NCI-H146 treated with DMSO at 0.1 percent for 48 hours (cell line): Measurements from ENCODE around the gene LTB4R2.
"Not testable (repeated sequence)": the region's sequence is repeated elsewhere in the genome, so short reads cannot be mapped to it uniquely, and the experiment has no call there.

Experiments
- DNase-seq: peaks from one replicate; lab custom pipeline; 2025; ENCODE audit not compliant: unreplicated experiment; lab: John Stamatoyannopoulos, UW

Gene LTB4R2

DNA sequence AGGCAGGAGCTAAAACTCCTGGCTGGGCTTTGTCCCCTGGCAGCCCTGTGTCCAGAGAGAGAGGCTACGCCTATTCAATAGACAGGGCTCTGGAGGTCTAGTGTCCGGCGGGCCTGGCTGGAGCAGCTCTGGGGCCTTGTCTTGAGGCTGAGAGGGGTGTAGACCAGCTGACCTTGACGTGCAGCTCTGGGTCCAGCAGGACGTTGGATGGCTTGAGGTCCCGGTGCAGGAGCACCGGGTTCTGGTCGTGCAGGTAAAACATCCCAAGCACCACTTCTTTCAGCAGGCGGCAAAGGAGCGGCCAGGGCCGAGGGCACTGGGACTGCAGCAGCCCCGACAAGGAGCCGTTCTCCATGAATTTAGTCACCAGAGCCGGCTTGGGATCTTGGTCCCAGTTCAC, 28.9 kb downstream of the LTB4R2 start:
- no peak for DNase-seq

DNA sequence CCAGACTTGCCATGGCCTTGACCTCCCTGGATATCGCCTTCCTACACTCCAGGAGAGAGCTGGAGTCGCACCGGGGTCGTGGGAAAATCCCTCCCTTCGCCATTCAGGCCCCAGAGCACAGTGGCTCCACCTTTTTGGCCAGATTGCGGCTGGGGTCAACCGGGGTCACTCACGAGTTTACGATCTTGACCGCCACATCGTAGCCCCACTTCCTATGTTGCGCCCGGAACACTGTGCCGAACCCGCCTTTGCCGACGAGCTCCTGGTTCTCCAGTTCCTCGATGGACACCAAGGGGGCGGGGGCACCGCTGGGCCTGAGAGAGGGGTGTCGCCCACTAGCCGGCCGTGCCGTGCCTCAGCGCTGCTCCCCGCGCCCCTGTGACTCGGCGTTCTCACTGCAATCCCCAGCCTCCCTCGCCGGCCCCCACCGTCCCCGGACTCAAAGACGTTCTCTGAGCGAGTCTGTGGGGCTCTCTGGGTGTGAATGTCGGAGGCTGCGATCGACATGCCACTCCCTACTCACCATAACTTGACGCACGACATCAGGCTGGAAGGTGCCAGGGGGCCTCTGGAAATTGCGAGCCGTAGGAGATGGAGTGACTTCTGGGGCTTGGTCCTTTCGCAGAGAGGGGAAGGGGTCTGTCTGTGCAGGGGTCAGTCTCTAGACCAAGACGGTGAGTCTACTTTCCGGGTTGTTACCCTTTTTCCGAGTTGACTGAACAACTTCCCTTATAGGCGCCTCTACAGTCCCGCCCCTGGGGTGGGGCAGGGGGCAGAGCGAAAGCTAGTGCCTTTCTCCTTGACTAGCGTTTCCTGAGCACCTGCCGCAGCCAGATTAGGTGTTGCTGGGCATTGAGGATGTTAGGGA, 29.6 kb downstream of the LTB4R2 start, which contains the start of gene RIPK3:
TSS of gene RIPK3 (minus strand) at position 708 of the 868 bp plus-strand sequence. CDS start at position 543, 165 bp downstream.
- DNase-seq, result no peak

DNA sequence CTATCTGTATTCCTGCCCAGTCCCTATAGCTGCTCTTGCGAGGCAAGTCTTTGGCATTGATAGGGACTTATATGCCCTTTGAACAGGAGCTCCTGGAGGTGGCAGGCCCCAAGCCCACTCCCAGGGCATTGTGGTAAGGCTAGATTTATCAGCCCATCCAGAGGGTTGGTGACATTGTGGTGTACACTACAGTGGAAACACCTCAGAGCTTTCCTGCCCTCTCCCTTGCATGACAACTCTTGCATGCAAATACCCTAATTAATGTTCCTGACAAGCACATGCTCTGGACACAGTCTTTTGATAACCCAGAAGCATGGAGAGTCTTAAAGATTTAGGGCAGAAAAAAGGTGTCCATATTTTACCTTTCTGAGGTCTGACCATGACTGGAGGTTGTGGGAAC, 30.7 kb downstream of the LTB4R2 start:
- DNase-seq, result no peak

DNA sequence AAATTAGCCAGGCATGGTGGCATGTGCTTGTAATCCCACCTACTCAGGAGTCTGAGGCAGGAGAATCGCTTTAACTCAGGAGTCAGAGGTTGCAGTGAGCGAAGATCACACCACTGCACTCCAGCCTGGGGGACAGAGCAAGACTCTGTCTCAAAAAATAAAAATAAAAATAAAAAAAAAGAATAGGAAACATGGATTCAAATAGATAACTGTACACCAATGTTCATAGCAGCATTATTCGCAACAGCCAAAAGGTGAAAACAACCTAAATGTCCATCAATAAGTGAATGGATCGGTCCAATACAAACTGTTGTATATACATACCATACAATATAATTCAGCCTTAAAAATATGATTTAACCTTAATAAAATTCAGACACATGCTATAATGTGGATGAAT, 32.9 kb downstream of the LTB4R2 start:
- DNase-seq, result no peak

DNA sequence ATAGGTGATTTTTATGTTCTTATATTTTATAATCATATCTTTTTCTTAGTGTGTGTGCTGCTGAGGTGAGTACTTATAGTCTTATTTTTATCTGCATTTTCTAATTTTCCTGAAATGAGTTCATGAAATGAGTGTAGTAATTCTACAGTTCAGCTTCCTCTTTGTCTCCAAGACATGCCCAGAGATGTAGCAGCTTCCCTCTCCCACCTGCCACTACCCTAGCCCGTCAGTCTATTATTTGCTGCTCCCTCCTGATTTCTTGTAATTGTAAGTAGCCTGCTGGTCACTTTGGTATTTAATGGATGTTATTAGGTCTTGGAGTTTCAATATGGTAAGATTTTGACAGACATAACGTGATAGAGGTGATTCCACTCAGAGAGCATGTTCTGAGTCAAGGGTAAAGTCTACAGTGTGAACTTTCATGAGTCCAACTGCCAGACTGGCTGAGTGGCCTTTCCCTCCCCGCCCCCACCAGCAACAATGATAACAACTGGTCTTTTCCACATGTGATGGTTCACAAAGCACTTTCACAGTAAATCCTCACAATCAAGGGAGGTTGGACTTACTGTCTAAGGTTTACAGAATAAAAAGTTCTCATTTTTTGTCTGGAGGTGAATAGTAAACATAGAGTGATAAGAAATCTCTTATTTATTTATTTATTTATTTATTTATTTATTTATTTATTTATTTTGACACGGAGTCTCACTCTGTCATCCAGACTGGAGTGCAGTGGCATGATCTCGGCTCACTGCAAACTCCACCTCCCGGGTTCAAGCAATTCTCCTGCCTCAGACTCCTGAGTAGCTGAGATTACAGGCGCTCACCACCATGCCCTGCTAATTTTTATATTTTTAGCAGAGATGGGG, 34.1 kb downstream of the LTB4R2 start:
- no peak for DNase-seq

DNA sequence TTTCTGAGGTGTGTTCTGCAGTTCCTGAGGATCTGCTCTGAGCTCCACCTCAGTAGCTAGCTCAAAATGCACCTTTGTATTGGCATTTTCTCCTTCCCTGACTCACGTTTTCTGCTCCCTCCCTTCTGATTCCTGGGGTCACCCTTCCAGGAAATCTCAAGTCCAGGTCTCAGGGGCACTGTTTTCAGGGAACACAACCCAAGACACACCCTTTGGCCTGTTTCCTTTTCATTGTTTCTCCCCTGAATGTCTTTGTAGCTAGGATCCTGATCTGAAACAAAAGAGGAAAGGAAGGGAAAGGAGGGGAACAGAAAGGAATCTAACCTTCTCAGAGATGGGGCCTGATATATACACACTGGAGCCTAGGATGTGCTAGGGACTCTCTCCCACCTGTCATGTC, 37.2 kb downstream of the LTB4R2 start:
- no peak for DNase-seq

DNA sequence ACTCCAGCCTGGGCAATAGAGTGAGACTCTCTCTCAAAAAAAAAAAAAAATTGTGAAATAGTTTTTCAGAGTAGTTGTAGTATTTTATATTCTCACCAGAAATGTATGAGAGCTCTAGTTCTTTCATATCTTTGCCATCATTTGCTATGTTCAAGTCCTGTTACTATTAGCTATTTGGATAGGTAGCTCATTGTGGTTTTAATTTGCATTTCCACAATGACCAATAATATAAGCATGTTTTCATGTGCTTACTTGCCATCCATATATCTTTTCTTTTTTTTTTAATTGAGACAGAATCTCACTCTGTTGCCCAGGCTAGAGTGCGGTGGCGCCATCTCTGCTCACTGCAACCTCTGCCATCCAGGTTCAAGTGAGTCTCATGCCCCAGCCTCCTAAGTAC, 38.2 kb downstream of the LTB4R2 start:
- DNase-seq, result no peak

DNA sequence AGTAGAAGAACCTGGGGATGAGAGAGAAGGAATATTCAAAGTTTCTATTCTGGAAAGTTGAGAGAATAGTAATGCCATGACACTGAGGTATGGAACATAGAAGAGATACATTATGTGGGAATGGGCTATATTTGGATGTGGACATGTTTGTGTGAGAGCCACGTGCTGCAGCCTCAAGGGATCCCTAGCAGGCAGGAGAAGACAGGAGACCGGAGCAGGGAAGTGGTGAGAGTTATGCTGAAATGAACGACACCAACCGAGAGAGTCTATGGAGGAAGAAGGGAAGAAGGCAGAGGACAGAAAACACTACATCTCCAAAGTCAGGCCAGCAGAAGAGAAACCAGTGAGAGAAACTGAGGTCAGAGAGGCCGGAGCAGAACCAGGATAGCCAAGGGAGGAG, 39.8 kb downstream of the LTB4R2 start:
- DNase-seq, result no peak

DNA sequence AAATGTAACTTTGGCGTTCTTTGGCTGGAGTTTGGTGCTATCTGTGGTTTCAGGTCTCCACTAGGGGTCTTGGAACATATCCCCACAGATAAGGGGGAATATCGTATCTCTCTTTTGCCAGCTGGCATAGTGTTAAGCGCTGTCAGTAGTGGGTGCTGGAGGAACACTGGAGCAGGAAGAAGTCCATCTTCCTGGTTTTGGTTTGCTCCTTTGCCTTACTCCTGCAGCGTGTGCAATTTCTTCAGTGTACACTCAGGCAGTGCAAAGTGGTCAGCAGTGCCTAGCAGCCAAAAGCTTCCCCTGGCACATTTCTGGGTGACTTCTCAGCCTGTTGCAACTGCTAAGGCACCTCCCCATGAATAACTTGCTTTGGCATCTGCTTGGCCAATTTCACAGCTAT, 41.6 kb downstream of the LTB4R2 start:
- no peak for DNase-seq

DNA sequence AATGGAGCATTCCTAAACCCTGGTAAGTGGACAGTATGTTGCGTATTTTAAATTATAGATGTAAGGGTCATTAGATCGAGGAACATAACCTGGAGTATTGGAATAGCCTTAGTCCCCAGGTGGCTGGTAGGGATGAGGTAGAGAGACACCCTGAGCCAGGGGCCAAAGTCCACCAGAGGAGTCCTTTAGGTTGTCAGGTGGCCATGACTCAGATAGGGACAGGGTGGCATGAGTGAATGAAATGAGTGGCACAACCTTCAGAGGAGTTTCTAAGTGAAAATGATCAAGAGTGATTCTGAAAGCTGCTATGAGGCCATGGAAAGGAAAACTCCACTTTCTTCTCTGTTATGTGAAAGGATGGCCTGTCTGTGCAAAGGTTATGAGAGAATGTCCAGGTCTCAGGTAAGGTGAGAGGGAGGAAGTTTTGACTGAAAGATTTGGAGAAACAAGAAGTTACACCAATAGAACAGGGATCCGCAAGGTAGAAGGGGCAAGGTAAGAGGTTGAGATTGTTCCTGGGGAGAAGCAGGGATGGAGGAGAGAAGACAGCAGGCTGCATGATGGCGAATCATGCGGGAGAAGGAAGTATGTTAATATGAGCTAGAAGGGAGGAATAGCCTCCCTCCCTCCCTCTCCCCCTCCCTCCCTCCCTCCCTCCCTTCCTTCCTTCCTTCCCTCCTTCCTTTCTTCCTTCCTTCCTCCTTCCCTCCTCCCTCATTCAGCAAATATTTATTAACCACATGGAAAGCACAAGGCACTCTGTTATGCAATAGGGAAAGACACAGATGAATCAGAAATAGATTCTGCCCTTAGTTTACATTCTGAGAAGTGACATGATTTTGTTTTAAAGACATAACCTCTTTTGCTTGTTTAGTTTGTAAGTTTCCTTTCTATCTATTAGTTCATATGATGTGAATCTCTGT, 43.9 kb downstream of the LTB4R2 start:
- DNase-seq, result no peak

DNA sequence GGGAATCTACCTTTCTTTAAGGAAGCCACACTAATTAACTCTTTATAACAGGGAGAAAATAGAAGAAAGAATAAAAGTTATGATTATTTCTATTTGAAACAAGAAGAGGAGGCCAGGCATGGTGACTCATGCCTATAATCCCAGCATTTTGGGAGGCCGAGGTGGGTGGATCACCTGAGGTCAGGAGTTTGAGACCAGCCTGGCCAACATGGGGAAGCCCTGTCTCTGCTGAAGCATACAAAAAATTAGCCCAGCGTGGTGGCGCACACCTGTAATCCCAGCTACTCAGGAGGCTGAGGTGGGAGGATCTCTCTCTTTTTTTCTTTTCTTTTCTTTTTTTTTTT, 44.5 kb downstream of the LTB4R2 start:
- DNase-seq, result not testable (repeated sequence)

DNA sequence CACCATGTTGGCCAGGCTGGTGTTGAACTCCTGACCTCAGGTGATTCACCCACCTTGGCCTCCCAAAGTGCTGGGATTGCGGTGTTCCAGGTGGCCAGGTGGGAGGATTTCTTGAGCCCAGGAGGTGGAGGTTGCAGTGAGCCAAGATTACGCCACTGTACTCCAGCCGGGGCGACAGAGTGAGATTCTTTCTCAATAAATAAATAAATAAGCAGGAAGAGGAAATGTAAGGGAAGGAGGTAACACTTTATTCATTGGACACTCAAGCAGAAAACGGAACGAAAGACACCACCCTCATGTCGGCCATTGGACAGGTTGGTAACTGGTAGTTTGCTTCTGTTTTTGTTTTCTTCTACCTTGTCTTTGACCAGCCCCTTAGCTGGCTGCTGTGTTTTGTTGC, 45.1 kb downstream of the LTB4R2 start:
- DNase-seq, result no peak

DNA sequence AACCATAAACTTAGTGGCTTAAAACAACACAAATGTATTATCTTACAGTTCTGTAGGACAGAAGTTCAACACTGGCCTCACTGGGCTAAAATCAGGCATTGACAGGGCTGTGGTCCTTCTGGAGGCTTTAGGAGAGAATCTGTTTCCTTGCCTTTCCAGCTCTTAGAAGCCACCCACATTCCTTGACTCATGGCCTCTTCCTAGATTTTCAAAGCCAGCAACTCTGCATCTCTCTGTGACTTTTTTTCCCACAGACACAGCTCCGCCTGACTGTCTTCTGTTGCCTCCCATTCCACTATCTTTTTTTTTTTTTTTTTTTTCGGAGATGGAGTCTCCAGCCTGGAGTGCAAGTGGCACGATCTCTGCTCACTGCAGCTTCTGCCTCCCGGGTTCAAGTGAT, 46.3 kb downstream of the LTB4R2 start:
- no peak for DNase-seq

DNA sequence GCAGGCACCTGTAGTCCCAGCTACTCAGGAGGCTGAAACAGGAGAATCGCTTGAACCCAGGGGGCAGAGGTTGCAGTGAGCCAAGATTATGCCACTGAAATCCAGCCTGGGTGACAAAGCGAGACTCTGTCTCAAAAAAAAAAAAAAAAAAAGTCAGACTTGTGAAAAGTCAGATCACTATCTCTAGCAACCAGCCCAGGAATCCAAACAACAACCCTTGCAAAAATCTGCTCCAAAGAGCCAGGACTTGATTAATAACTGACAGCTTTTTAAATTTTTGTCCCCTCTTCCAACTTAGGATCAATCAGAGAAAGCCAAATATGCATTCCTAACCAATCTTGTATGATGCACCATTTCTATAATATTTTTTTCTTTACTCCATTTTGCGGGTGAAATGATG, 50.3 kb downstream of the LTB4R2 start:
- no peak for DNase-seq

DNA sequence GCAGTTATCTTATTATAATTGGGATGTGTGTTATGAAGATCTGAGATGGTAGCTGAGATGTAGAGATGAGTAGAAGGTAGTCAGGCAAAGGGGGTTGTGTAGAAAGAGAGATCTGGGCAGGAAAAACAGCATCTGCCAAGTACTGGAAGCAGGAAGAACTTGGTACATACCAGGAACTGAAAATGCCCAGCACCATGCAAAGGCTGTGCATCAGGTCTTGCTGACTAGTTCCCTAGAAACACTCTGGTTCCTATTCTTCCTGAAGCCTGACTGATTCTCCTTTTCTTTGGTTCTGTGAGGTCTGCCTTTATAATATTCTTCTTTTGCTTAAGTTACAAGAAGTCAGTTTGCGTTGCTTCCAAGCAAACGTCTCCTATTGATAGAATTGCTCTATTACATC, 51.4 kb downstream of the LTB4R2 start:
- DNase-seq, result no peak
